Loucy (cell line): ENCODE results near the gene GSE1.

Source experiments
- H2AFZ ChIP-seq: fragments of 200-600 bp; sonication (generic); 2 replicates; pipeline ENCODE4 v1.6.0; 2016; ENCODE audit warnings: antibody characterized with exemption, mild to moderate bottlenecking, low read length, moderate library complexity
- H3F3A ChIP-seq: fragments of 200-600 bp; 2 replicates; pipeline ENCODE4 v1.6.0; 2016; ENCODE audit warnings: antibody characterized with exemption, low read depth, mild to moderate bottlenecking
- H3K27me3 ChIP-seq: fragments of 200-600 bp; sonication (generic); 2 replicates; pipeline ENCODE4 v1.6.1; 2014; ENCODE audit warnings: low read length, mild to moderate bottlenecking; ENCODE audit not compliant: insufficient read depth, poor library complexity, severe bottlenecking
- H3K36me3 ChIP-seq: fragments of 200-600 bp; sonication (generic); 2 replicates; pipeline ENCODE4 v1.6.1; 2016; ENCODE audit warnings: low read length; ENCODE audit not compliant: insufficient read depth
- H3K4me1 ChIP-seq: fragments of 200-600 bp; sonication (generic); 2 replicates; pipeline ENCODE4 v1.5.1; 2014; ENCODE audit warnings: low read length, mild to moderate bottlenecking; ENCODE audit not compliant: insufficient read depth, poor library complexity, severe bottlenecking
- H3K4me2 ChIP-seq: fragments of 200-600 bp; sonication (generic); 2 replicates; pipeline ENCODE4 v1.6.0; 2014; ENCODE audit warnings: antibody characterized with exemption, low read length, low read depth, mild to moderate bottlenecking; ENCODE audit not compliant: poor library complexity, severe bottlenecking
- H3K4me3 ChIP-seq: fragments of 200-600 bp; sonication (generic); 2 replicates; pipeline ENCODE4 v1.5.1; 2014; ENCODE audit warnings: low read length, mild to moderate bottlenecking, mixed read lengths; ENCODE audit not compliant: poor library complexity, severe bottlenecking
- H3K79me2 ChIP-seq: fragments of 200-600 bp; sonication (generic); 2 replicates; pipeline ENCODE4 v1.6.1; 2014; ENCODE audit warnings: low read length; ENCODE audit not compliant: insufficient read depth
- H3K9ac ChIP-seq: fragments of 200-600 bp; sonication (generic); 2 replicates; pipeline ENCODE4 v1.6.0; 2014; ENCODE audit warnings: mild to moderate bottlenecking, low read depth, low read length, moderate library complexity; ENCODE audit not compliant: poor library complexity, severe bottlenecking
- H3K9me2 ChIP-seq: fragments of 200-600 bp; sonication (generic); replicated peaks from 2 replicates; pipeline ENCODE4 v1.6.1; 2016; ENCODE audit warnings: low read depth, low read length, mixed read lengths
- H3K9me3 ChIP-seq: fragments of 200-600 bp; sonication (generic); 2 replicates; pipeline ENCODE4 v1.6.1; 2014; ENCODE audit warnings: mild to moderate bottlenecking, antibody characterized with exemption, low read length, low read depth; ENCODE audit not compliant: insufficient read depth
- H4K20me1 ChIP-seq: fragments of 200-600 bp; sonication (generic); 2 replicates; pipeline ENCODE4 v1.6.0; 2014; ENCODE audit warnings: antibody characterized with exemption, low read length, mild to moderate bottlenecking; ENCODE audit not compliant: insufficient read depth, poor library complexity, severe bottlenecking
- EZH2phosphoT487 ChIP-seq: fragments of 200-600 bp; IDR thresholded peaks from 2 replicates; pipeline ENCODE4 v1.6.1; 2018; ENCODE audit warnings: antibody characterized with exemption, mild to moderate bottlenecking, moderate library complexity, borderline replicate concordance
- TF ChIP-seq, protein P1 (sequence below): fragments of 200-600 bp; sonication (generic); conservative IDR thresholded peaks from 2 replicates; pipeline ENCODE4 v1.5.1; 2014; ENCODE audit warnings: mild to moderate bottlenecking, antibody characterized with exemption, low read length

The GSE1 gene

DNA sequence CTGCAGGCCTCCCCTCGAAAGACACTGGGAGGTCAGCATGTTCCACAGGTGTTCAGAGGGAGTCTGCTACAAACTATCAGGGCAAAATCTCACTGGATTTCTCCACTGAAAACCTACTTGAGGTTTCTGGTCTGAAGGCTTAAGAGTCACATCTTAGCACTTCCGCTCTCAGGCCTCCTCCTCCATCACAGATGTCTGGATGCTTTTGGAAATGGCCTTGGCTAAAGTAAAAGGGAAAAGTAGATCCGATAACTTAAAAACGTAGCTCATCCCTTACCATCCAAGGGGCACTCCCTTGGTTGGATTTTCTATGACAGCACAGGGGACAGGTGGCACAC is 61.3 kb downstream of the GSE1 start:
- Histone ChIP-seq H3F3A (peaks cover 6% of the 10 kb centered on the region; the same call in 1 of the 2 replicates), H3K79me2 (no peaks in the 10 kb centered on the region), H3K36me3 (peaks cover 95% of the 10 kb centered on the region), H3K9me2 (no peaks in the 10 kb centered on the region), H3K27me3 (no peaks in the 10 kb centered on the region), H3K9me3 (no peaks in the 10 kb centered on the region), H3K9ac (no peak overlapping the region), H3K4me2 (no peak overlapping the region), H4K20me1 (peaks cover 10% of the 10 kb centered on the region), H3K4me3 (no peak overlapping the region), H3K4me1 (no peaks in the 10 kb centered on the region), H2AFZ (no peak overlapping the region)
- TF ChIP-seq EZH2phosphoT487: no peak
- TF ChIP-seq, protein P1, sequence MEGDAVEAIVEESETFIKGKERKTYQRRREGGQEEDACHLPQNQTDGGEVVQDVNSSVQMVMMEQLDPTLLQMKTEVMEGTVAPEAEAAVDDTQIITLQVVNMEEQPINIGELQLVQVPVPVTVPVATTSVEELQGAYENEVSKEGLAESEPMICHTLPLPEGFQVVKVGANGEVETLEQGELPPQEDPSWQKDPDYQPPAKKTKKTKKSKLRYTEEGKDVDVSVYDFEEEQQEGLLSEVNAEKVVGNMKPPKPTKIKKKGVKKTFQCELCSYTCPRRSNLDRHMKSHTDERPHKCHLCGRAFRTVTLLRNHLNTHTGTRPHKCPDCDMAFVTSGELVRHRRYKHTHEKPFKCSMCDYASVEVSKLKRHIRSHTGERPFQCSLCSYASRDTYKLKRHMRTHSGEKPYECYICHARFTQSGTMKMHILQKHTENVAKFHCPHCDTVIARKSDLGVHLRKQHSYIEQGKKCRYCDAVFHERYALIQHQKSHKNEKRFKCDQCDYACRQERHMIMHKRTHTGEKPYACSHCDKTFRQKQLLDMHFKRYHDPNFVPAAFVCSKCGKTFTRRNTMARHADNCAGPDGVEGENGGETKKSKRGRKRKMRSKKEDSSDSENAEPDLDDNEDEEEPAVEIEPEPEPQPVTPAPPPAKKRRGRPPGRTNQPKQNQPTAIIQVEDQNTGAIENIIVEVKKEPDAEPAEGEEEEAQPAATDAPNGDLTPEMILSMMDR: no peak

DNA sequence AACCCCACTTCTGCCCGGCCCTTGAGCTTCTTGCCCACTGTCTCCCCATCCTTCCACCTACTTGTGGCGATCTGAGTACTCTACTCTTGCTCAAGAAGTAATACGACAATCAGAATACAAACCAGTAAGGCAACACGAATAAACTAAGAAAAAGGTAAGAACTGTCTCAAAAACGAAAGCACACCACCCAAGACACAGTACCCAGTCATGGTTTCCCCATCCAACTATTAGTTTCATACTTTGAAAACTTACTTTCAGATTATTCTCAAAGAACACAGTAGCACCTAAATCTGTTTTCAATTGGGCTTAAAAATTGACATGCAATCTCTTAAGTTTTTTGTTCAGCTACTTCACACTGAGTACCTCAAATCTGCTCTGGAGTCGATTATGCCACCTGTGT is 61.7 kb downstream of the GSE1 start:
- Histone ChIP-seq H4K20me1 (peaks cover 10% of the 10 kb centered on the region), H3K4me2 (no peak overlapping the region), H3K4me1 (no peaks in the 10 kb centered on the region), H3K79me2 (no peaks in the 10 kb centered on the region), H3K9ac (no peak overlapping the region), H3K4me3 (no peak overlapping the region), H3K27me3 (no peaks in the 10 kb centered on the region), H3F3A (peaks cover 6% of the 10 kb centered on the region; the same call in 1 of the 2 replicates), H3K36me3 (peaks cover 95% of the 10 kb centered on the region), H3K9me2 (no peaks in the 10 kb centered on the region), H3K9me3 (no peaks in the 10 kb centered on the region), H2AFZ (no peak overlapping the region)
- TF ChIP-seq EZH2phosphoT487: no peak
- TF ChIP-seq, protein P1: no peak

DNA sequence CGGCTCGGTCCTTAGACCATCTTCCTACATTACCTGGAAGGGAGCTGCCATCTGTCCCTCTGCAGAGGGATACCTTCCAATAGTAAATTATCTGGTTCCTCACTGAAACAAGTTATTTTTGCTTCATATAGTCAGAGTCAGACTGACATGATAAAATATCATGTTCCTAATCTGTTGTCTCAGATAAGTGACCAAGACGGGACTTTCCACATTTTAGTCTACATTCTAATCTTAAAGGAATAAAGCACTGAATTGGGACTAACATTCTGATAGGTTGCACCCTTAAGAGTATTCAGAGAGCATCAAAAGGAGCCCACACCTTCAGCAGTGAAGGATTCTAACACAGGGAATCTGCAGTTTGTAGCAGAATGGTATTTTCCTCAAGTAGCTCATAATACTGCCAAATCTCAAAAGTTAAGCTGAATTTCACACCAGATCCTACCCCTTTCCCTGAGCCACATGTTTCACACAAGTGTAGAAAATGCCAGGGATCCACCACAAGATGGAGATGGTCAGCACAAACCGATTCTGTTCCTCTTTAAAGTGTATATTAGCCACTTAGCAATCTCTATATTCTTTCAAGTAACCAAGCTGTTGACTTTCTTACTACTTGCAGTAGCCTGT is 62.2 kb downstream of the GSE1 start:
- H3K4me3 ChIP-seq: no peak overlapping the region
- H2AFZ ChIP-seq: no peak overlapping the region
- peaks cover 10% of the 10 kb centered on the region for H4K20me1 ChIP-seq
- H3K9me3 ChIP-seq: no peaks in the 10 kb centered on the region
- no peak for TF ChIP-seq EZH2phosphoT487
- TF ChIP-seq, protein P1: peak; percentile 58
- no peak overlapping the region for H3K4me2 ChIP-seq
- H3K27me3 ChIP-seq: no peaks in the 10 kb centered on the region
- no peak overlapping the region for H3K9ac ChIP-seq
- H3K9me2 ChIP-seq: no peaks in the 10 kb centered on the region
- H3K36me3 ChIP-seq: peaks cover 95% of the 10 kb centered on the region
- peaks cover 6% of the 10 kb centered on the region; the same call in 1 of the 2 replicates for H3F3A ChIP-seq
- no peaks in the 10 kb centered on the region for H3K79me2 ChIP-seq
- no peaks in the 10 kb centered on the region for H3K4me1 ChIP-seq
